ENCODE data around the gene DNAAF8. TPM values are rescaled to one million over a fixed set of nuclear protein-coding genes. Genes with fewer than 3 reads are reported as not detected.
"Not testable (repeated sequence)": the region's sequence is repeated elsewhere in the genome, so short reads cannot be mapped to it uniquely, and the experiment has no call there.

The DNAAF8 gene
- total RNA-seq, 2 donors from 2014 or later, result 0.32 to 0.43 TPM

- DNase-seq (ENCODE audit: low spot score), result peak; percentile 99
- intact Hi-C loops (cut with DNase I), result loop anchor here in 1 of 2 donors (10.0 kb wide), 1 partner anchor 176 kb away; no protein-coding TSS in a partner anchor
These were observed 34.4 kb downstream of the DNAAF8 start for GRCh38 chr16:4768549-4769305.

- DNase-seq (ENCODE audit: low spot score), result no peak
- intact Hi-C loops (cut with DNase I), result loop anchor here in 1 of 2 donors (10.0 kb wide), 1 partner anchor 176 kb away; no protein-coding TSS in a partner anchor
These were observed 34.9 kb downstream of the DNAAF8 start for GRCh38 chr16:4769306-4769638.

- intact Hi-C loops (cut with DNase I), result no loop called here
- DNase-seq (ENCODE audit: low spot score), result no peak
These were observed 37.3 kb downstream of the DNAAF8 start for GRCh38 chr16:4771646-4772045.

GRCh38 chr16:4772351-4772750 lies 38.0 kb downstream of the DNAAF8 start:
- intact Hi-C loops (cut with DNase I), result no loop called here
- DNase-seq (ENCODE audit: low spot score), result no peak

GRCh38 chr16:4775005-4775404 lies 40.7 kb downstream of the DNAAF8 start:
- no peak for DNase-seq (ENCODE audit: low spot score)
- intact Hi-C loops (cut with DNase I), result no loop called here

GRCh38 chr16:4776141-4776705 lies 41.9 kb downstream of the DNAAF8 start:
- no peak for DNase-seq (ENCODE audit: low spot score)
- intact Hi-C loops (cut with DNase I), result no loop called here

GRCh38 chr16:4777339-4778049 lies 43.2 kb downstream of the DNAAF8 start:
- intact Hi-C loops (cut with DNase I), result no loop called here
- no peak for DNase-seq (ENCODE audit: low spot score)

- no peak for DNase-seq (ENCODE audit: low spot score)
- intact Hi-C loops (cut with DNase I), result no loop called here
These were observed 43.7 kb downstream of the DNAAF8 start for GRCh38 chr16:4778050-4778392.

GRCh38 chr16:4780235-4780634 lies 45.9 kb downstream of the DNAAF8 start:
- intact Hi-C loops (cut with DNase I), result no loop called here
- DNase-seq (ENCODE audit: low spot score), result no peak

GRCh38 chr16:4783251-4783950 lies 49.1 kb downstream of the DNAAF8 start:
- intact Hi-C loops (cut with DNase I), result no loop called here
- DNase-seq (ENCODE audit: low spot score), result no peak

- intact Hi-C loops (cut with DNase I), result no loop called here
- no peak for DNase-seq (ENCODE audit: low spot score)
These were observed 49.6 kb downstream of the DNAAF8 start for GRCh38 chr16:4783951-4784336.

GRCh38 chr16:4784444-4784987 lies 50.2 kb downstream of the DNAAF8 start:
- intact Hi-C loops (cut with DNase I); DNase-seq (ENCODE audit: low spot score): not testable (repeated sequence)

GRCh38 chr16:4785758-4786433 lies 51.6 kb downstream of the DNAAF8 start:
- no peak for DNase-seq (ENCODE audit: low spot score)
- intact Hi-C loops (cut with DNase I), result no loop called here

- no peak for DNase-seq (ENCODE audit: low spot score)
- intact Hi-C loops (cut with DNase I), result no loop called here
These were observed 52.7 kb downstream of the DNAAF8 start for GRCh38 chr16:4787068-4787467.

GRCh38 chr16:4787627-4788482 lies 53.5 kb downstream of the DNAAF8 start, which contains the start of gene SEPTIN12:
Gene SEPTIN12 (minus strand): TSS chr16:4788345. CDS start chr16:4787645, 700 bp downstream.
- intact Hi-C loops (cut with DNase I), result no loop called here
- no peak for DNase-seq (ENCODE audit: low spot score)

GRCh38 chr16:4788489-4788889 lies 54.2 kb downstream of the DNAAF8 start:
- DNase-seq (ENCODE audit: low spot score), result no peak
- intact Hi-C loops (cut with DNase I), result no loop called here

GRCh38 chr16:4788910-4789309 lies 54.6 kb downstream of the DNAAF8 start:
- intact Hi-C loops (cut with DNase I), result no loop called here
- DNase-seq (ENCODE audit: low spot score), result no peak

GRCh38 chr16:4790261-4790660 lies 55.9 kb downstream of the DNAAF8 start:
- intact Hi-C loops (cut with DNase I), result no loop called here
- DNase-seq (ENCODE audit: low spot score), result no peak
